H1 (cell line): ENCODE data around the gene TIMP3. TPM values are rescaled to one million over a fixed set of nuclear protein-coding genes. Genes with fewer than 3 reads are reported as not detected.

Experiments used
- HDAC2 ChIP-seq, 2 experiments: fragments of 300-600 bp in 1 of 2; sonication (generic) in 1 of 2; IDR thresholded peaks; 2 replicates each; pipeline ENCODE4 v1.6.1; 2011 to 2012; ENCODE audit warnings: low read depth in 2 of 2, low read length in 2 of 2, mild to moderate bottlenecking in 2 of 2, moderate library complexity in 2 of 2, borderline replicate concordance in 1 of 2, inconsistent platforms in 1 of 2
- JUND ChIP-seq: IDR thresholded peaks from 2 replicates; pipeline ENCODE4 v1.6.1; 2011; ENCODE audit warnings: mild to moderate bottlenecking, improper control_type of control experiment, low read length
- SP2 ChIP-seq: IDR thresholded peaks from 2 replicates; pipeline ENCODE4 v1.6.1; 2012; ENCODE audit warnings: mild to moderate bottlenecking, low read length, inconsistent platforms
- polyA plus RNA-seq, 7 experiments: library from polyadenylated mRNA; depleted of rRNA in 3 of 7; stranded (reverse) in 5 of 7; unstranded in 2 of 7; fragments of >200 nt in 5 of 7; fragments of 200-250 nt in 2 of 7; gene quantifications; 1 replicate in 5 of 7; 2 replicates in 1 of 7; 4 replicates in 1 of 7; pipeline versions ENCODE4 v1.2.1 to v1.2.3, GENCODE V29; 2011 to 2013; ENCODE audit warnings: missing spikeins in 2 of 7, mixed read lengths in 2 of 7
- total RNA-seq: library from RNA; stranded (reverse); fragmentation: NEBNext Ultra II Directional; extraction: Animal tissue kit (Norgen Biotek cat#: 25700); gene quantifications from 2 replicates; pipeline ENCODE4 v1.2.1, GENCODE V29; 2021
- TF ChIP-seq, protein P1 (sequence below): fragments of 300-600 bp; sonication (generic); IDR thresholded peaks from 2 replicates; pipeline ENCODE4 v1.7.1; 2012; ENCODE audit warnings: low read length, moderate library complexity, mild to moderate bottlenecking, inconsistent platforms; ENCODE audit not compliant: insufficient replicate concordance

TIMP3 gene
- total and polyA plus RNA-seq, 2 of the 8 experiments (the other 6 are each of a cell fraction or from before 2014, with no cell fraction given): 1.3 to 4.7 TPM

- TF ChIP-seq, protein P1, sequence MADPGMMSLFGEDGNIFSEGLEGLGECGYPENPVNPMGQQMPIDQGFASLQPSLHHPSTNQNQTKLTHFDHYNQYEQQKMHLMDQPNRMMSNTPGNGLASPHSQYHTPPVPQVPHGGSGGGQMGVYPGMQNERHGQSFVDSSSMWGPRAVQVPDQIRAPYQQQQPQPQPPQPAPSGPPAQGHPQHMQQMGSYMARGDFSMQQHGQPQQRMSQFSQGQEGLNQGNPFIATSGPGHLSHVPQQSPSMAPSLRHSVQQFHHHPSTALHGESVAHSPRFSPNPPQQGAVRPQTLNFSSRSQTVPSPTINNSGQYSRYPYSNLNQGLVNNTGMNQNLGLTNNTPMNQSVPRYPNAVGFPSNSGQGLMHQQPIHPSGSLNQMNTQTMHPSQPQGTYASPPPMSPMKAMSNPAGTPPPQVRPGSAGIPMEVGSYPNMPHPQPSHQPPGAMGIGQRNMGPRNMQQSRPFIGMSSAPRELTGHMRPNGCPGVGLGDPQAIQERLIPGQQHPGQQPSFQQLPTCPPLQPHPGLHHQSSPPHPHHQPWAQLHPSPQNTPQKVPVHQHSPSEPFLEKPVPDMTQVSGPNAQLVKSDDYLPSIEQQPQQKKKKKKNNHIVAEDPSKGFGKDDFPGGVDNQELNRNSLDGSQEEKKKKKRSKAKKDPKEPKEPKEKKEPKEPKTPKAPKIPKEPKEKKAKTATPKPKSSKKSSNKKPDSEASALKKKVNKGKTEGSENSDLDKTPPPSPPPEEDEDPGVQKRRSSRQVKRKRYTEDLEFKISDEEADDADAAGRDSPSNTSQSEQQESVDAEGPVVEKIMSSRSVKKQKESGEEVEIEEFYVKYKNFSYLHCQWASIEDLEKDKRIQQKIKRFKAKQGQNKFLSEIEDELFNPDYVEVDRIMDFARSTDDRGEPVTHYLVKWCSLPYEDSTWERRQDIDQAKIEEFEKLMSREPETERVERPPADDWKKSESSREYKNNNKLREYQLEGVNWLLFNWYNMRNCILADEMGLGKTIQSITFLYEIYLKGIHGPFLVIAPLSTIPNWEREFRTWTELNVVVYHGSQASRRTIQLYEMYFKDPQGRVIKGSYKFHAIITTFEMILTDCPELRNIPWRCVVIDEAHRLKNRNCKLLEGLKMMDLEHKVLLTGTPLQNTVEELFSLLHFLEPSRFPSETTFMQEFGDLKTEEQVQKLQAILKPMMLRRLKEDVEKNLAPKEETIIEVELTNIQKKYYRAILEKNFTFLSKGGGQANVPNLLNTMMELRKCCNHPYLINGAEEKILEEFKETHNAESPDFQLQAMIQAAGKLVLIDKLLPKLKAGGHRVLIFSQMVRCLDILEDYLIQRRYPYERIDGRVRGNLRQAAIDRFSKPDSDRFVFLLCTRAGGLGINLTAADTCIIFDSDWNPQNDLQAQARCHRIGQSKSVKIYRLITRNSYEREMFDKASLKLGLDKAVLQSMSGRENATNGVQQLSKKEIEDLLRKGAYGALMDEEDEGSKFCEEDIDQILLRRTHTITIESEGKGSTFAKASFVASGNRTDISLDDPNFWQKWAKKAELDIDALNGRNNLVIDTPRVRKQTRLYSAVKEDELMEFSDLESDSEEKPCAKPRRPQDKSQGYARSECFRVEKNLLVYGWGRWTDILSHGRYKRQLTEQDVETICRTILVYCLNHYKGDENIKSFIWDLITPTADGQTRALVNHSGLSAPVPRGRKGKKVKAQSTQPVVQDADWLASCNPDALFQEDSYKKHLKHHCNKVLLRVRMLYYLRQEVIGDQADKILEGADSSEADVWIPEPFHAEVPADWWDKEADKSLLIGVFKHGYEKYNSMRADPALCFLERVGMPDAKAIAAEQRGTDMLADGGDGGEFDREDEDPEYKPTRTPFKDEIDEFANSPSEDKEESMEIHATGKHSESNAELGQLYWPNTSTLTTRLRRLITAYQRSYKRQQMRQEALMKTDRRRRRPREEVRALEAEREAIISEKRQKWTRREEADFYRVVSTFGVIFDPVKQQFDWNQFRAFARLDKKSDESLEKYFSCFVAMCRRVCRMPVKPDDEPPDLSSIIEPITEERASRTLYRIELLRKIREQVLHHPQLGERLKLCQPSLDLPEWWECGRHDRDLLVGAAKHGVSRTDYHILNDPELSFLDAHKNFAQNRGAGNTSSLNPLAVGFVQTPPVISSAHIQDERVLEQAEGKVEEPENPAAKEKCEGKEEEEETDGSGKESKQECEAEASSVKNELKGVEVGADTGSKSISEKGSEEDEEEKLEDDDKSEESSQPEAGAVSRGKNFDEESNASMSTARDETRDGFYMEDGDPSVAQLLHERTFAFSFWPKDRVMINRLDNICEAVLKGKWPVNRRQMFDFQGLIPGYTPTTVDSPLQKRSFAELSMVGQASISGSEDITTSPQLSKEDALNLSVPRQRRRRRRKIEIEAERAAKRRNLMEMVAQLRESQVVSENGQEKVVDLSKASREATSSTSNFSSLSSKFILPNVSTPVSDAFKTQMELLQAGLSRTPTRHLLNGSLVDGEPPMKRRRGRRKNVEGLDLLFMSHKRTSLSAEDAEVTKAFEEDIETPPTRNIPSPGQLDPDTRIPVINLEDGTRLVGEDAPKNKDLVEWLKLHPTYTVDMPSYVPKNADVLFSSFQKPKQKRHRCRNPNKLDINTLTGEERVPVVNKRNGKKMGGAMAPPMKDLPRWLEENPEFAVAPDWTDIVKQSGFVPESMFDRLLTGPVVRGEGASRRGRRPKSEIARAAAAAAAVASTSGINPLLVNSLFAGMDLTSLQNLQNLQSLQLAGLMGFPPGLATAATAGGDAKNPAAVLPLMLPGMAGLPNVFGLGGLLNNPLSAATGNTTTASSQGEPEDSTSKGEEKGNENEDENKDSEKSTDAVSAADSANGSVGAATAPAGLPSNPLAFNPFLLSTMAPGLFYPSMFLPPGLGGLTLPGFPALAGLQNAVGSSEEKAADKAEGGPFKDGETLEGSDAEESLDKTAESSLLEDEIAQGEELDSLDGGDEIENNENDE: no peak
- TF ChIP-seq SP2: no peak
- no peak for TF ChIP-seq JUND
- TF ChIP-seq HDAC2 (IDR thresholded peaks at IDR 0.05; ENCODE audit: borderline replicate concordance in 1 of 2, low read depth in 2 of 2, low read length in 2 of 2): no peak
Observed at GRCh38 chr22:32903507-32903906, 102.0 kb downstream of the TIMP3 start (continued).
